ENCODE measurements around the gene SLA2. TPM values are rescaled to one million over a fixed set of nuclear protein-coding genes. Genes with fewer than 3 reads are reported as not detected.

The SLA2 gene
- total and polyA plus RNA-seq, 2 of the 4 experiments (the other 2 are of a cell fraction), result 0.03 TPM; not detected in 1

GRCh38 chr20:36644032-36644705, 1.8 kb downstream of the SLA2 start:
- no peak overlapping the region for H2BK120ac ChIP-seq (ENCODE audit: low read depth, low read length)
- H2BK15ac ChIP-seq (ENCODE audit: low read depth, low read length), result no peak overlapping the region
- no CpG with 5 or more reads among the region's 5 CpGs for WGBS, 2 experiments (ENCODE audit: extremely low coverage in 2 of 2, insufficient read length in 1 of 2)
- no peaks in the 10 kb centered on the region for H4K20me1 ChIP-seq (ENCODE audit: insufficient read depth, low read length)
- no peak for DNase-seq
- H2BK20ac ChIP-seq (ENCODE audit: low read depth, low read length), result no peak overlapping the region
- H3K23ac ChIP-seq (ENCODE audit: low read depth, low read length), result no peak overlapping the region
- in situ Hi-C loops (cut with MboI; ENCODE audit: low sequenced_read_pairs) (no loop called here), dilution Hi-C loops (cut with HindIII; ENCODE audit: low sequenced_read_pairs, unreplicated experiment) (no loop called here), intact Hi-C loops (cut with micrococcal nuclease) (no loop called here)
- no peak overlapping the region for H2AK9ac ChIP-seq (replicated peaks; ENCODE audit: low read depth, low read length, poor library complexity)
- POLR2A ChIA-PET (ENCODE audit: unreplicated experiment), result no interaction called here
- H3K14ac ChIP-seq (replicated peaks; ENCODE audit: low read depth, low read length), result no peak overlapping the region
- H3K27ac ChIP-seq (ENCODE audit: insufficient read depth, low read length), result no peak overlapping the region
- CTCF ChIA-PET, result no interaction called here
- H3K36me3 ChIP-seq (ENCODE audit: control insufficient read depth, insufficient read depth, low read length), result no peaks in the 10 kb centered on the region
- H3K4me2 ChIP-seq (ENCODE audit: low read depth, low read length), result no peak overlapping the region
- TF ChIP-seq MAZ (IDR thresholded peaks at IDR 0.05; ENCODE audit: borderline replicate concordance, low read depth, low read length), result no peak
- no peaks in the 10 kb centered on the region for H3K4me1 ChIP-seq (ENCODE audit: control insufficient read depth, insufficient read depth, low read length)
- no peaks in the 10 kb centered on the region for H3K9me1 ChIP-seq (ENCODE audit: insufficient read depth, low read length)
- no peak overlapping the region for H3K9ac ChIP-seq (ENCODE audit: low read depth, low read length)
- H2AK5ac ChIP-seq (ENCODE audit: low read depth, low read length), result no peak overlapping the region
- no peak overlapping the region for H3K4me3 ChIP-seq (ENCODE audit: insufficient read depth, low read depth, low read length)
- H3K9me3 ChIP-seq (ENCODE audit: control insufficient read depth, insufficient read depth, low read length), result no peaks in the 10 kb centered on the region
- H2AFZ ChIP-seq (replicated peaks; ENCODE audit: low read length, poor library complexity), result no peak overlapping the region
- no peak overlapping the region for H4K91ac ChIP-seq (ENCODE audit: insufficient read depth, low read depth, low read length)
- H3K79me1 ChIP-seq (ENCODE audit: low read depth in 1 of 2, low read length in 2 of 2), result no peaks in the 10 kb centered on the region
- H3K56ac ChIP-seq (ENCODE audit: extremely low read depth, insufficient read depth, low read length), result no peak overlapping the region
- no peak overlapping the region for H2BK5ac ChIP-seq (ENCODE audit: low read depth, low read length, poor library complexity, severe bottlenecking)
- H4K8ac ChIP-seq (ENCODE audit: low read depth in 2 of 2, low read length in 2 of 2), result no peak overlapping the region
- no peak overlapping the region for H3K18ac ChIP-seq (ENCODE audit: low read depth, low read length)
- ATAC-seq (ENCODE audit: low read depth), result no peak
- H3K4ac ChIP-seq (ENCODE audit: low read depth, low read length), result no peak overlapping the region
- BruUV-seq (replicated peaks), result no TSS peak
- no peak overlapping the region for H4K5ac ChIP-seq (ENCODE audit: low read depth, low read length)
- 0 out of 2 replicates have a peak, but pooled peaks cover 1% of the 10 kb centered on the region for H3K27me3 ChIP-seq (ENCODE audit: control insufficient read depth, insufficient read depth, low read length)

Measured in IMR-90 (cell line).